Measurements from ENCODE around the gene NAPG.
"Not testable (repeated sequence)": the region's sequence is repeated elsewhere in the genome, so short reads cannot be mapped to it uniquely, and the experiment has no call there.

NAPG gene

GRCh38 chr18:10552226-10552625 lies 26.4 kb downstream of the NAPG start:
- no peak for DNase-seq

DNA sequence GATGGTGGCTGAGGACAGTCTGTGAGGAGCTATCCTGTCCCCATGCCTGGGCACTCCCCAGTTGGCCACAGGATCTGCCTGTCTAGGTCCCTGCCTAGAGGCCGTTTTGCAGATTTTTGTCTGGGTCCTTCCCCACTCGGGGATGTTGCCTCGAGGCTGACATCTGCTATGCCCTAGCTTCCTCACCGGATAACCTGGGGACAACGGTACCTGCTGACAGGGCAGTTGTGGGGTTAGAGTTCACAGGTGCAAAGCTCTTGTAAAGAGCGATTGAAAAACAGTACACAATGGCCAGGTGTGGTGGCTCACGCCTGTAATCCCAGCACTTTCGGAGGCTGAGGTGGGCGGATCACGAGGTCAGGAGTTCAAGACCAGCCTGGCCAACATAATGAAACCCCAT lies 30.4 kb downstream of the NAPG start:
- not testable (repeated sequence) for DNase-seq

- DNase-seq: no peak
Measured at GRCh38 chr18:10557085-10557677, 31.4 kb downstream of the NAPG start.

GRCh38 chr18:10558243-10558966 lies 32.6 kb downstream of the NAPG start:
- no peak for DNase-seq

GRCh38 chr18:10558967-10559298 lies 33.1 kb downstream of the NAPG start:
- DNase-seq: no peak

GRCh38 chr18:10559553-10560451 lies 34.0 kb downstream of the NAPG start:
- DNase-seq: no peak

GRCh38 chr18:10560452-10561045 lies 34.7 kb downstream of the NAPG start:
- peak; percentile 54 for DNase-seq

DNA sequence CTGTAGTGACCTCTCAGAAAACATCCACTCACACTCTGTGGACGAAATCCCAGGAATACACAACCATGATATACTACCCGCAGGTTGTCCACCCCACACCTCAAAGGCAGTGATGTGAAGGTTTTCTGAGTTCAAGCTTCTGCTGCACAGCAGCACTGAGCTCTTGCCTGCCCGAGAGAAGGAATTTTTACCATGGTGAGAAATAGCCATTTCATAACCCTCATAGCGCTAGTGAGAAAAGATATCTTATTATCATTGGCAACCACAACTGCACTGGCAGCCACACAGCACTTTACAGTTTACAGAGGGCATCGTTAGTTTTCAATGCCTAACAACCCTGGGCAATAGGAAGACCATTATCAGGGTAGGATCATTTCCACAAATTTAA lies 36.9 kb downstream of the NAPG start:
- no peak for DNase-seq

DNA sequence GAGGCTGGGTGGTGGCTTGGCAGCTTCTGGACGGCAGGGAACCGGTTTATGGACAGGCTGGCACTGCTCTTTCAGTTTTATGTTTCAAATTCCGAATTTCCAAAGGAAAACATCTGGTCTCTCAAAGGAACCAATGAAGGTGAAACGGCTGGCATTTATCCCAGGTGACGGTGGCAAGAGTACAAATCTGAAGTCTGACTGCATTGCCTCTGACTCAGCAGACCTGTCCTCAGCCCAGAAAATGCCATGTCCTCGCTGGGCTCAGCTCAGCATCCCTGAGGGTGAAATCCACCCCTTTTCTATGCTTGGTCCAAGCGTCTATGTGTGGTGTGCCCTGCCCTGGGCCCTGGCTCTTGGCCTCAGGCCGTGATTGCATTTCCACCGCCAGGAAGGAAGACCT lies 38.1 kb downstream of the NAPG start:
- DNase-seq: no peak

DNA sequence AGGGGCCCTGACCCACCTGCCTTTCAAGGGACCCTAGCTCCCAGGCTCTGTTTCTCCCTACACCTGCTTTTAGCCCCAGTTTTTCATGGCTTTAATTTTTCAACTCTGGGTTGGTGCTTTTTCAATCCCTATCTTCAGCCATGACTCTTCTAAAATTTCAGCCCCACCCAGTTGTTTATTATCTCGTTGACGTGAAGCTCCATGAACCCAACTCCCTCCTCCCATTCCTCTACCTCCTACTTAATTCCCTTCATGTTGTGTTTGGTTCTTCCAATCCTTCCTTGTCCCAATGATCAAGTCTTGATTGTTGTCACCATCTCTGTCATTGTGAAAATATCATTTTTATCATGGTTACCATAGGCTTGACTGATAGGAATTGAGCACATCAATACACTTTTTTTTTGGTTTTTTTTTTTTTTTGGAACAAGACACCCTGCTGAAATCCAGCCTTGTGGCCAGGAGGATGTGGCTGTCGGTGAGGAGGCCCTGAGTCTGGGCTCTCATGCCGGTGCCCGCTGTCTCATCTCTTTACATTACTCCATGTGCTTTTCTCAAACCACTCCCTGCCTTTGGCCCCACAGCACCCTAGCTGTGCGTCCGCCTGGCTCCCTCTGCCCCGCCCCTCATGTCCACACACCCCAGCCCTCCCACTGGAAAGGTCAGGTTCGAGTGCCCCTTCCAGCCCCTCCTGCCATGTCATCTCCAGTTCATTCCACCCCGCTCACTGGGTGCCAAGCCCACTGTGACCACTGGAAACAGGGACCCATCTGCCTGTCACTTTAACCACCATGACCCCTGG lies 39.3 kb downstream of the NAPG start:
- DNase-seq: no peak

DNA sequence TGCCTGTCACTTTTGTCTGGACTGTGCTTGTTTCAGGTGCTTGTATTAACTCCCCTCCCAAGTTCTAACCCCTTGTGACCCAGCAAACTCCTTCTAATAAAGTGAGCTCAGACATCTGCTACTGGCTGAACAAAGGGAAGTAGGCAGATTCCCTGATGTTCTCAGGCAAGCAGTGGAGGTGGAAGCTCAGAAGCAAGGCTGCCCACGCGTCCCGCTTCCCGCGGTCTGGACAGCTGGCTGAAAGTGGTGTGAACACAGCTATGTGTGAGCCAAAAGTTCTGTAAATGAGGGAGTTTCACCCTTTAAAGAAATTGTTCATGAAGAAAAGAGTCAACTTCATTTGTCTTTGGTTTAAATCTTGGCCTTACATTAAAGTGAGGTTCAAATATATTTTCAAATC lies 40.0 kb downstream of the NAPG start:
- peak; percentile 31 for DNase-seq

DNA sequence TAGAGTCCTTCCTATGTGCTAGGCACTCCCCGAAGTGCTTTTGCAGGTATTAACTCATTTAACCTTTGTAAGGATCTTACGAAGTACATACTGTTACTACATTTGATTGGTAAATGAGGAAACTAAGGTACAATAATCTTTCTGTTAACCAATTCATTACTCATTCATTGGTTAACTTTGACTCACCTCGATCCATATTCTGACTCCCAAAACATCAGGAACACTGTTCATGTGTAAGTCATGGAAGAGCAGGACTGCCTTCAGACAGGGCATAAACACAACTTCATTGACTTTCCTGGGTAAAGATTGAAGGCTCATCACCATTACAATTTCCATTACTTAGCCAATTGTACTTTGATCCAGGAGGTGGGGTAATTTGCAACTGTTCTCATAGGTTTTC lies 40.6 kb downstream of the NAPG start:
- no peak for DNase-seq

- not testable (repeated sequence) for DNase-seq
Measured at GRCh38 chr18:10569941-10570340, 44.1 kb downstream of the NAPG start.

- no peak for DNase-seq
Measured at GRCh38 chr18:10570622-10571021, 44.8 kb downstream of the NAPG start.

- DNase-seq: no peak
Measured at GRCh38 chr18:10571537-10571936, 45.7 kb downstream of the NAPG start.

DNA sequence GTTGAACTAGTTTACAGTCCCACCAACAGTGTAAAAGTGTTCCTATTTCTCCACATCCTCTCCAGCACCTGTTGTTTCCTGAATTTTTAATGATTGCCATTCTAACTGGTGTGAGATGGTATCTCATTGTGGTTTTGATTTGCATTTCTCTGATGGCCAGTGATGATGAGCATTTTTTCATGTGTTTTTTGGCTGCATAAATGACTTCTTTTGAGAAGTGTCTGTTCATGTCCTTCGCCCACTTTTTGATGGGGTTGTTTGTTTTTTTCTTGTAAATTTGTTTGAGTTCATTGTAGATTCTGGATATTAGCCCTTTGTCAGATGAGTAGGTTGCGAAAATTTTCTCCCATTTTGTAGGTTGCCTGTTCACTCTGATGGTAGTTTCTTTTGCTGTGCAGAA lies 47.4 kb downstream of the NAPG start:
- DNase-seq: not testable (repeated sequence)

- not testable (repeated sequence) for DNase-seq
Measured at GRCh38 chr18:10574412-10574811, 48.6 kb downstream of the NAPG start.

GRCh38 chr18:10577842-10578572 lies 52.2 kb downstream of the NAPG start:
- DNase-seq: not testable (repeated sequence)

DNA sequence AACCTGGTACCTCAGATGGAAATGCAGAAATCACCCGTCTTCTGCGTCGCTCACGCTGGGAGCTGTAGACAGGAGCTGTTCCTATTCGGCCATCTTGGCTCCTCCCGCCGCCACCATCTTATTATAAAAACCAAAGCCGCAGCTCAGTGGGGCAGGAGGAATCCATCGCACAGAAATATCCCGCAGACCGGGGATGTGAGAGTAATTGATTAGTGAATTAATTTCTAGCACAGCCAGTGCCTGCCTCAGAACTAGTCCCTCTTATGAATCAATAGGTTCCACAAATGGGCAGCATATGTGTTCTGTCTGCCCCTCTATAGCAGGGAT lies 52.7 kb downstream of the NAPG start:
- not testable (repeated sequence) for DNase-seq

DNA sequence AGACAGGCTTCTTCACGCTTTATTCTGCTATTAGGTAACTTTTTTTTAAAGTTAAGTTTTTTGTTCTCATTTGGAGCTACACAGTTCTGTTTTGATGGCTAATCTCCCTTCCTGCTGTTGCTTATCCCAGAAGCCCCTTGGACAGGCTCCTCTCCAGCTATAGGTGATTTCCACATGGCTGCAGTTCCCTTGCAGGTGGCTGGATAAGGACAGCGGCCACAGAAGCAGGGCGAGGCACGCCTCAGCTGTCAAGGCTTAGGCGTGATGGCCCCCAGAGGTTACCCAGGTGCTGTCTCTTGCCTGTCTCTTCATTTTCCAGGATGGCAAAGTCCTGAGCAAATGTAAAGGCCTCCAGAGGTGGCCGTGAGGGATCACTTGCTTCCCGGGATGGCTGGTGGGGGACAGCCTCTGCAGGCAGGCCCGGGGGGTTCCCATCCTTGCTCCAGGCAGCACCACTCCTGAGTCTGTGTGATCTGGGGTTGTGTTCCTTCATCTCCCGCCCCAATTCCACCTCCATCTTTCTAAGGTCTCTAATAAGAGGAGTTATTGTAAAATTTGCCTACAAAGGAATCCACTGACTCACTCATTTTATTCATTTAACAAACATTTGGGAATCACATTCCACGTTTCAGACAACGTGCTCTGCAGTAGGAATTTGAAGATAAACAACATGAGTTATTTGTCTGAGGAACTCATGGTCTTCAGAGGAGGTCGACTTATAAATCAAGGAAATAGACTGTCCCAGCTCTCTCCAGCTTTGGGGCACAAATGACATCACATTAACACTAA lies 53.4 kb downstream of the NAPG start:
- no peak for DNase-seq

GRCh38 chr18:10580215-10580614 lies 54.4 kb downstream of the NAPG start:
- no peak for DNase-seq

Measured in inflammatory macrophage treated with lipopolysaccharide for 4 hours (primary cell).